GM06990 (cell line): Measurements from ENCODE around the gene AFF4.

Experiments used
- DNase-seq: peaks from one replicate; pipeline ENCODE4 v3.0.0-alpha.2; 2011; ENCODE audit not compliant: insufficient read length; ENCODE audit errors: extremely low read depth
- H3K27me3 ChIP-seq: replicated peaks from 2 replicates; pipeline ENCODE4 v1.6.0; 2011; ENCODE audit warnings: low read length; ENCODE audit not compliant: control insufficient read depth, insufficient read depth
- H3K36me3 ChIP-seq: 2 replicates; pipeline ENCODE4 v1.5.1; 2011; ENCODE audit warnings: low read length; ENCODE audit not compliant: control insufficient read depth, insufficient read depth
- H3K4me3 ChIP-seq: replicated peaks from 2 replicates; pipeline ENCODE4 v1.5.1; 2011; ENCODE audit warnings: low read depth, mild to moderate bottlenecking, control low read depth, low read length
- CTCF ChIP-seq: IDR thresholded peaks from 2 replicates; pipeline ENCODE4 v1.5.1; 2011; ENCODE audit warnings: low read length, control low read depth, mild to moderate bottlenecking, inconsistent platforms; ENCODE audit not compliant: insufficient read depth, poor library complexity, severe bottlenecking

AFF4 gene

GRCh38 chr5:132873119-132873929 lies 90.1 kb downstream of the AFF4 start, which contains the start of gene LEAP2:
LEAP2 (plus strand) TSS chr5:132873668; CDS start chr5:132873695, 27 bp downstream.
- no peaks in the 10 kb centered on the region for H3K27me3 ChIP-seq
- H3K4me3 ChIP-seq: no peak within 1 kb of the TSS
- H3K36me3 ChIP-seq: peaks cover 6% of the 10 kb centered on the region
- DNase-seq: no peak
- TF ChIP-seq CTCF: no peak

GRCh38 chr5:132872788-132873118 lies 90.7 kb downstream of the AFF4 start:
- Histone ChIP-seq H3K27me3 (no peaks in the 10 kb centered on the region), H3K4me3 (no peak overlapping the region), H3K36me3 (peaks cover 6% of the 10 kb centered on the region)
- TF ChIP-seq CTCF: no peak
- DNase-seq: no peak

- Histone ChIP-seq H3K36me3 (peaks cover 6% of the 10 kb centered on the region), H3K27me3 (no peaks in the 10 kb centered on the region), H3K4me3 (no peak overlapping the region)
- no peak for DNase-seq
- no peak for TF ChIP-seq CTCF
Observed at GRCh38 chr5:132871459-132872284, 91.8 kb downstream of the AFF4 start.

- Histone ChIP-seq H3K36me3 (peaks cover 6% of the 10 kb centered on the region), H3K4me3 (no peak overlapping the region), H3K27me3 (no peaks in the 10 kb centered on the region)
- no peak for TF ChIP-seq CTCF
- DNase-seq: no peak
Observed at GRCh38 chr5:132870801-132871200, 92.6 kb downstream of the AFF4 start.

- no peaks in the 10 kb centered on the region for H3K27me3 ChIP-seq
- no peak for TF ChIP-seq CTCF
- H3K4me3 ChIP-seq: no peak overlapping the region
- peaks cover 6% of the 10 kb centered on the region for H3K36me3 ChIP-seq
- no peak for DNase-seq
Observed at GRCh38 chr5:132868754-132869153, 94.7 kb downstream of the AFF4 start.
